Urothelium cell line (cell line): ENCODE results near the gene FLOT1.

ENCODE experiments used
- DNase-seq: peaks from one replicate; pipeline ENCODE4 v3.0.0; 2011; ENCODE audit warnings: low spot score, mixed read lengths
- FAIRE-seq: peaks from 2 replicates; lab custom pipeline; 2011; peaks lifted over from hg19 to GRCh38; lab: Jason Lieb, UNC

Gene FLOT1

DNA sequence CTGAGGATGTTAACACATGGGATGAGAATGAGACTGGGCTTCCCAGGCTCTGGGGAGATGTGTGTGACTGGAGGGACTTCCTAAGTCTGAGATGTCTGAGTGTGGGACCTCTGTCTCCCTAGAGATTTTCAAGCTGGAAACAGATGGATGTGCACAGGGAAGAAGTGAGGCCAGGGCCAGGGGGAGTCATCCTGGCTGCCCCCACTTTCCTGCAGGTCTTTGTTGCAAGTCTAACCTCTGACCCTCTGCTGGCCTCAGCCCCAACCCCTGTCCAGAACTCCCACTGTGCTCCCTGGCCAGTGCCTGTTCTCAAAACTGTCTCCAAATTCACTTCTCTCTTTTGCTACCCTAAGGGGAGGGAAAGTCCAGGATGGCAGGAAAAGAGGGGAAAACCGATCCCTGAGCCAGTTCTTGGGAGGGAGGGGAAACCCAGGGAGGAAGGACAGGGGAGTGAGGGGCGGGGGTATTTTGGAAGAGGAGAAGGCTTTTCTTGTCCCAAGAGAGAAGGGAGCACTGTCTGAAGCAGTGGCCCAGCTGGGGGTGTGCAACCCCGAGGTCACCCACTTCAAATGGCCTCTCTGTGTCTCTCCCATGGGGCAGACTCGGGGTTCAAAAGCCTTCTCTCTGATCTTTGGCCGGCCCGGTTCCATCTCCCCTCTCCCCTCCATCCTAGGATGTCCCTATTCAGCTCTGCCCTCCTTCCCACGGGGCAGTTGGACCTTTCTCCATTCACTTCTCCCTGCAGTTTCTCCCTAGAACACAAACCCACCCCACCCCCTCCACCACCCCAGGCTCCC is 59.1 kb downstream of the FLOT1 start:
- no peak for FAIRE-seq

GRCh38 chr6:30682143-30683117 is 60.1 kb downstream of the FLOT1 start:
- DNase-seq (peak; percentile 80), FAIRE-seq (no peak)

More for the DNA sequence above, 59.1 kb downstream of the FLOT1 start:
- DNase-seq, result no peak

DNA sequence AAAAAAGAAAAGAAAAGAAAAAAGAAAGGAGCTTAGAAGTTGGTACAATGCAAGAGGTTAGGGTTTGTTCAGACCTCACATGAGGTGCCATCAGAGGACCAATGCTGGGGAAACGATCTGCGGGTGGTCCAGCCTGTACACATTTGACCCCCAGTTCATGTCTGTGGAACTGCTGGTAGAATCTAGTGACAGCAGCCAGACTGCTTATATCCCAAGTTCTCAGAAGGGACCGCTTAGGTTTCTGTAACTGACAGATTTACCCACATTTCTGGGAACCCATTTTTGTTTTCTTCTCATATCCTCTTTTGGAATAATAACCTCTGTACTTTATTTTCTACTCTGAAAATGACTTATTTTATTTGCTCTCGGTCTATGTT is 60.7 kb downstream of the FLOT1 start:
- FAIRE-seq (no peak), DNase-seq (no peak)

DNA sequence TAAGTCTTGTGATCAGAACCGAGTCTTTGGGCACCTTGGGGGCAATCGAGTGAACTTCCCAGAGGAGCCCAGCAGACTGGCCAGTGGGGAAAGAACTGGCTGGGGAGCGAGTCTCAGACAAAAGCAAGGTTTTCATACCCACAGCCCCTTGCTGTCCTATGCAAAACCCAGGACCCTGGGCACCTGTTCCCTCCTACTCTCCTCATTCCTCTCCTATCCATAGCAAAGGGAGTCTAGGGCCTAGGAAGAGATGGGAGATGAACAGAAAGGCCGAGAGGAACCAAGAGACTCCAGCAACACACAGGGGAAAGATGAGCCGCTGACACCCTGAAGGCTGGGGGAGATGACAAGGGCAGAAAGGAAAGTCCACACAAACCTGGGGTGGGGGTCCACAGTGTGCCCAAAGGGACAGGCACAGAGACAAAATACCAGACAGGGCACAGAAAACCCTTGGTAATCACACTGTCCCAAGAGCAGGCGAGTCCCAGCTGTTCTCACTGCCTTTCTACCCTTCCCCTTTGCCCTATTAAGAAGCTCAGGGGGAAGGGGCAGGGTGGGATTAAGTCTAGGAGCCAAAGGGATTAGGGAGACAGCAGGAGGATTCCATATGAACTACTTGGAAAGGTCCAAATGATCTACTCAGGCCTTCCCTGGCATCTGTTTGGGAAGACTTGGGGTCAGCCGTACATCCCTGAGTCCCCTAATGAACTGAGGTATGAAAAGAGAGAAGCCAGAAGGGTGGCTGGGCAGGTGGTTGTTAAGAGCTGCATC is 62.5 kb downstream of the FLOT1 start:
- FAIRE-seq (no peak), DNase-seq (no peak)

- FAIRE-seq (no peak), DNase-seq (peak; percentile 74)
These were observed 63.3 kb downstream of the FLOT1 start for GRCh38 chr6:30678964-30679726.
